ENCODE results near the gene SLC6A19.

DNA sequence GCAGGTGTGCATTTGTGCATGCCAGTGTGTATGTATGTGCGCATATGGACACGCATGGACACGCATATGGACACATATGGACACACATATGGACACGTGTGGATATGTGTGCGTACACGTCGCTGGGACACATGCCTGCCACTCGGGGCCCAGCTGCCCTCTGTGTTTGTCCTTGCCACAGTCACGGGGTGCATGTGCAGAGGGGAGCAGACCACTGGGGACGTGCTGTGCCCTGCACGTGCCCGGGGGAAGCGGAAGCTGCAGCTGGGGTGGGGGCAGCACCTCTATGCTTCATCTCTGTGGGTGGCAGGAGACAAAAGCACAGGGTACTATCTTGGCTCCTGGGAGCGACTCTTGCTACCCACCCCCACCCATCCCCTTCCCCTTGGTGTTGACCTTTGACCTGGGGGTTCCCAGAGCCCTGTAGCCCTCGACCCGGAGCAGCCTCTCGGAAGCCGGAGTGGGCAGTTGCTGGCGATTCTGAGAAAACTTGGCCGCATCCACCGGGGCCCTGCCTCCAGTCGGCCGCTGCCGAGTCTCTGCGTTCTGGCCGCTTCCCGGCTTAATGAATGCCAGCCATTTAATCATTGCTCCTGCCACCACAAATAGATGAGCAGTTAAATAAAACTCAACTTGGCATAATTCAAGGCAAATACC lies 21.4 kb downstream of the SLC6A19 start:
- TF ChIP-seq NKRF (conservative IDR thresholded peaks at IDR 0.05) (no peak), NR2C2 (IDR thresholded peaks at IDR 0.05; ENCODE audit: borderline replicate concordance, control insufficient read depth, insufficient read length, low read depth) (no peak), GABPA (IDR thresholded peaks at IDR 0.05; ENCODE audit: low read depth) (no peak), EZH2 (IDR thresholded peaks at IDR 0.05; ENCODE audit: borderline replicate concordance, control insufficient read depth, low read depth, low read length) (no peak), GATAD2B (conservative IDR thresholded peaks at IDR 0.05; ENCODE audit: low read depth) (no peak), YY1 (IDR thresholded peaks at IDR 0.05; ENCODE audit: low read depth, low read length) (no peak), JUND (IDR thresholded peaks at IDR 0.05; ENCODE audit: low read depth, low read length) (no peak), MYC (IDR thresholded peaks at IDR 0.05; ENCODE audit: insufficient read depth, insufficient read length, insufficient replicate concordance, low read length, severe bottlenecking) (no peak), RAD21 (IDR thresholded peaks at IDR 0.05; ENCODE audit: insufficient read depth, low read depth, low read length) (no peak)
- TF ChIP-seq, protein P1, sequence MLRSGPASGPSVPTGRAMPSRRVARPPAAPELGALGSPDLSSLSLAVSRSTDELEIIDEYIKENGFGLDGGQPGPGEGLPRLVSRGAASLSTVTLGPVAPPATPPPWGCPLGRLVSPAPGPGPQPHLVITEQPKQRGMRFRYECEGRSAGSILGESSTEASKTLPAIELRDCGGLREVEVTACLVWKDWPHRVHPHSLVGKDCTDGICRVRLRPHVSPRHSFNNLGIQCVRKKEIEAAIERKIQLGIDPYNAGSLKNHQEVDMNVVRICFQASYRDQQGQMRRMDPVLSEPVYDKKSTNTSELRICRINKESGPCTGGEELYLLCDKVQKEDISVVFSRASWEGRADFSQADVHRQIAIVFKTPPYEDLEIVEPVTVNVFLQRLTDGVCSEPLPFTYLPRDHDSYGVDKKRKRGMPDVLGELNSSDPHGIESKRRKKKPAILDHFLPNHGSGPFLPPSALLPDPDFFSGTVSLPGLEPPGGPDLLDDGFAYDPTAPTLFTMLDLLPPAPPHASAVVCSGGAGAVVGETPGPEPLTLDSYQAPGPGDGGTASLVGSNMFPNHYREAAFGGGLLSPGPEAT (IDR thresholded peaks at IDR 0.05; ENCODE audit: low read depth): no peak
- TF ChIP-seq, protein P2, sequence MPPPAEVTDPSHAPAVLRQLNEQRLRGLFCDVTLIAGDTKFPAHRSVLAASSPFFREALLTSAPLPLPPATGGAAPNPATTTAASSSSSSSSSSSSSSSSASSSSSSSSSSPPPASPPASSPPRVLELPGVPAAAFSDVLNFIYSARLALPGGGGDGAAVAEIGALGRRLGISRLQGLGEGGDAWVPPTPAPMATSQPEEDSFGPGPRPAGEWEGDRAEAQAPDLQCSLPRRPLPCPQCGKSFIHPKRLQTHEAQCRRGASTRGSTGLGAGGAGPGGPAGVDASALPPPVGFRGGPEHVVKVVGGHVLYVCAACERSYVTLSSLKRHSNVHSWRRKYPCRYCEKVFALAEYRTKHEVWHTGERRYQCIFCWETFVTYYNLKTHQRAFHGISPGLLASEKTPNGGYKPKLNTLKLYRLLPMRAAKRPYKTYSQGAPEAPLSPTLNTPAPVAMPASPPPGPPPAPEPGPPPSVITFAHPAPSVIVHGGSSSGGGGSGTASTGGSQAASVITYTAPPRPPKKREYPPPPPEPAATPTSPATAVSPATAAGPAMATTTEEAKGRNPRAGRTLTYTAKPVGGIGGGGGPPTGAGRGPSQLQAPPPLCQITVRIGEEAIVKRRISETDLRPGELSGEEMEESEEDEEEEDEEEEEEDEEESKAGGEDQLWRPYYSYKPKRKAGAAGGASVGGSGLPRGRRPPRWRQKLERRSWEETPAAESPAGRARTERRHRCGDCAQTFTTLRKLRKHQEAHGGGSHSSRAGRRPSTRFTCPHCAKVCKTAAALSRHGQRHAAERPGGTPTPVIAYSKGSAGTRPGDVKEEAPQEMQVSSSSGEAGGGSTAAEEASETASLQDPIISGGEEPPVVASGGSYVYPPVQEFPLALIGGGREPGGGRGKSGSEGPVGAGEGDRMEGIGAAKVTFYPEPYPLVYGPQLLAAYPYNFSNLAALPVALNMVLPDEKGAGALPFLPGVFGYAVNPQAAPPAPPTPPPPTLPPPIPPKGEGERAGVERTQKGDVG (CRISPR knock-in tag; IDR thresholded peaks at IDR 0.05): no peak

Measured in GM12878 (cell line).